ENCODE data around the gene MARCO. TPM values are rescaled to one million over a fixed set of nuclear protein-coding genes. Genes with fewer than 3 reads are reported as not detected.

Gene MARCO
- total RNA-seq, 6 experiments from 2014 or later: 5.8 to 129 (median 31.9) TPM

DNA sequence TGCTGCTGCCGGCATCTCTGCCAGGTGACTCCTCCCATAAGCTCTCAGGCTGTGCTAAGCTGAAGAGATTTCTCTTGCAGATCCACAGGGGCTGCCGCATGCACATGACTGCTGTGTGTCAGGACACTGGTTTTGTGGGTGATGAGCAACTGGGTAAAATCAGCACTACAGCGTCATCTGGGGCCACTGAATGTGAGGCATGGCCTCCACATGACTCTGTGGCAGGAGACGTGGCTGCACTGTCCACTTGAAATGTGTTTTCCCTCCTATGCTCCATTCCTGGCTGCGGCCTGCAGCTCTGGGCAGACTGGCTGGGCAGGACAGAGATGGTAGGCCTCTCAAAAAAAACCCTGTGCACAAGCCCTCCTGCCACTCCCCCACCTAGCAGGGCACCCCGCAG, 63.6 kb downstream of the MARCO start:
- Histone ChIP-seq H3K27ac (no peak overlapping the region), H3K27me3 (no peaks in the 10 kb centered on the region), H3K4me3 (no peak overlapping the region), H3K9me3 (no peaks in the 10 kb centered on the region), H3K4me1 (no peaks in the 10 kb centered on the region), H3K36me3 (no peaks in the 10 kb centered on the region)
- TF ChIP-seq, protein P1, sequence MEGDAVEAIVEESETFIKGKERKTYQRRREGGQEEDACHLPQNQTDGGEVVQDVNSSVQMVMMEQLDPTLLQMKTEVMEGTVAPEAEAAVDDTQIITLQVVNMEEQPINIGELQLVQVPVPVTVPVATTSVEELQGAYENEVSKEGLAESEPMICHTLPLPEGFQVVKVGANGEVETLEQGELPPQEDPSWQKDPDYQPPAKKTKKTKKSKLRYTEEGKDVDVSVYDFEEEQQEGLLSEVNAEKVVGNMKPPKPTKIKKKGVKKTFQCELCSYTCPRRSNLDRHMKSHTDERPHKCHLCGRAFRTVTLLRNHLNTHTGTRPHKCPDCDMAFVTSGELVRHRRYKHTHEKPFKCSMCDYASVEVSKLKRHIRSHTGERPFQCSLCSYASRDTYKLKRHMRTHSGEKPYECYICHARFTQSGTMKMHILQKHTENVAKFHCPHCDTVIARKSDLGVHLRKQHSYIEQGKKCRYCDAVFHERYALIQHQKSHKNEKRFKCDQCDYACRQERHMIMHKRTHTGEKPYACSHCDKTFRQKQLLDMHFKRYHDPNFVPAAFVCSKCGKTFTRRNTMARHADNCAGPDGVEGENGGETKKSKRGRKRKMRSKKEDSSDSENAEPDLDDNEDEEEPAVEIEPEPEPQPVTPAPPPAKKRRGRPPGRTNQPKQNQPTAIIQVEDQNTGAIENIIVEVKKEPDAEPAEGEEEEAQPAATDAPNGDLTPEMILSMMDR (IDR thresholded peaks at IDR 0.05): no peak
- TF ChIP-seq POLR2A (IDR thresholded peaks at IDR 0.05): no peak
- 65% methylated on average over 2 of the region's 6 CpGs for WGBS (ENCODE audit: insufficient coverage, low coverage, low lambda C conversion rate, missing lambda C conversion rate)
- ATAC-seq: no peak
- DNase-seq: peak in 2 of 3 donors; percentile 20
- intact Hi-C loops (cut with DNase I): no loop called here

DNA sequence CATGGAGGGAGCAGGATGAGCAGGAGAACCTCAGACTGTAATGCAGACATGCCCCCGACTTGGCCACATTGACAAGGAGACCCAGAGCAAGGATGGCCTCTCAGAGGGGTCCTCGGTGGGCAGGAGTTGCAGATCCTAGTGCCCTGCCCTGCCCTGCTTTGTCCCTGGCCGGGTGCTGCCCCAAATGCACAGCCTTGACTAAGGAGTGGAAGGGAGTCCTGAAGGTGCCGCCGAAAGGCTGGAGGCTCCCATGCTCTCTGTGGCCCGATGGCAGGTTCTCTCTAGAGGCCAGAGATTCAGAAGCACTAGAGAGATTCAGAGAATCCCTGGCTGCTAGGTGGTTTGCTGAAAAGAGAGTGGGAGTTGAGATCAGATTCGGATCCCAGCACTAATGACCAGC, 64.4 kb downstream of the MARCO start:
- Histone ChIP-seq H3K4me3 (no peak overlapping the region), H3K27me3 (no peaks in the 10 kb centered on the region), H3K27ac (no peak overlapping the region), H3K9me3 (no peaks in the 10 kb centered on the region), H3K4me1 (no peaks in the 10 kb centered on the region), H3K36me3 (no peaks in the 10 kb centered on the region)
- ATAC-seq (no peak), DNase-seq (peak in 1 of 3 donors; percentile 22)
- intact Hi-C loops (cut with DNase I): no loop called here
- no peak for TF ChIP-seq POLR2A (IDR thresholded peaks at IDR 0.05)
- TF ChIP-seq, protein P1 (IDR thresholded peaks at IDR 0.05): no peak
- 50% methylated on average over 3 of the region's 7 CpGs for WGBS (ENCODE audit: insufficient coverage, low coverage, low lambda C conversion rate, missing lambda C conversion rate)

DNA sequence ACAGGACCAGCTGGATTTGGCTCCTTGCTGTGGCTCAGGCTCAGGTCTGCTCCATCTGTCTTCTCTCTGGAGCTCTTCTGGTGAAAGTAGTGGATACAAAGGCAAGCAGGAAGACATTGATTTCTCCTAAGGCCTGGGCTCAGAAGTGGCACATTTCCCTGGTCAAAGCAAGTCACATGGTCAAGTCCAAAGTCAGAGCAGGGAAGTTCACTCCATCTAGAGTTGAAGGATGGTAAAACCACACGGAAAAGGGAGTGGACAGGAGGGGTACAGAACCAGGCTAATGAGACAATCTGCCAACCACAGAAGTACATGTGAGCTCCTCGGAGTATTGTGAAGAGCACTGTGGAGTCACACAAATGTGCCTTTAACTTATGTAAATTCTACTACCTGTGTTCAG, 66.1 kb downstream of the MARCO start:
- no peaks in the 10 kb centered on the region for H3K36me3 ChIP-seq

DNA sequence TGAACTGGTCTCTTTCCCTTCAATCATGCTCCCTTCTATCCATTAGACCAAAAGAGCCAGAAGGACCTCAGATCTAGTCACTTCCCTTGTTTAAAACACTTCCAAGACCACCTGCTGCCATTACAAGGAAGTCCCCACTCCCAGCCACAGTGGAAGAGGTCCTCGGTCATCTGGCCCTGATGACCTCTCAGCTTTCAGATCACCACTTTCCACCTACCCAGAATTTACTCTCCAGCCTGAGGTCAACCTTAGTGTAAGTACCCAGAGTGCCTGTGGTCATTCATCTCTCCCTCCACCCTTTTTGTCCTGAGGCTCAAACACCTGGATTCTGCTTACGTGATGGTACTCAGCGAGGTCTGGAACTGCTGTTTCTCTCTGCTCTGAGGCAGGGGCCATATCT, 67.1 kb downstream of the MARCO start:
- no peak overlapping the region for H3K4me3 ChIP-seq
- TF ChIP-seq POLR2A (IDR thresholded peaks at IDR 0.05): no peak
- TF ChIP-seq, protein P1 (IDR thresholded peaks at IDR 0.05): no peak
- intact Hi-C loops (cut with DNase I): no loop called here
- ATAC-seq (no peak), DNase-seq (no peak)
- H3K27me3 ChIP-seq: no peaks in the 10 kb centered on the region
- no peak overlapping the region for H3K27ac ChIP-seq
- no peaks in the 10 kb centered on the region for H3K4me1 ChIP-seq
- no peaks in the 10 kb centered on the region for H3K36me3 ChIP-seq
- WGBS (ENCODE audit: insufficient coverage, low coverage, low lambda C conversion rate, missing lambda C conversion rate): 46% methylated on average over 3 of the region's 3 CpGs
- H3K9me3 ChIP-seq: no peaks in the 10 kb centered on the region

More for the DNA sequence above, 66.1 kb downstream of the MARCO start:
- TF ChIP-seq POLR2A (IDR thresholded peaks at IDR 0.05): no peak
- TF ChIP-seq, protein P1 (IDR thresholded peaks at IDR 0.05): peak in 2 of 4 donors; percentile 6 to 23
- intact Hi-C loops (cut with DNase I): no loop called here
- no peak for DNase-seq
- ATAC-seq: peak; percentile 13 to 64 (median 42)
- WGBS (ENCODE audit: insufficient coverage, low coverage, low lambda C conversion rate, missing lambda C conversion rate): 61% methylated on average over 2 of the region's 2 CpGs
- Histone ChIP-seq H3K27me3 (no peaks in the 10 kb centered on the region), H3K27ac (no peak overlapping the region), H3K9me3 (no peaks in the 10 kb centered on the region), H3K4me3 (no peak overlapping the region), H3K4me1 (no peaks in the 10 kb centered on the region)

DNA sequence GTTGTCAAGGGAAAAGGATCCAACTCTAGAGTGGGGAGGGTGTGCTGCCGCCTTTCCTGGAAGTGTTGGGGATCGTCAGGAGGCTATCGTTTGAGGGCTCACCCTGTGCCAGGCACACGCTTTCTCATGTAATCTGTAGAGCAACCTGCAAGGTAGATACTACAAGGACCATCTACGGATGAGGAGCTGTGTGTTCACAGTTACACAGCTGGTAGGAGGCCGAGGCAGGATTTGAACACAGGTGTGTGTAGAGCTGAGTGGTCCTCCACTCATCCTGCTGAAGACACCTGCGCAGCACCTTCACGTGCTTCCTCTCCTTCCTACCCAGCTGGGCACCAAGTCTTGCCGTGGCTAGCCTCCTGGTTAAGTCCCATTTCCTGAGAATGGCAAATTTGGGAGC, 68.3 kb downstream of the MARCO start:
- Histone ChIP-seq H3K36me3 (no peaks in the 10 kb centered on the region), H3K27ac (no peak overlapping the region), H3K4me3 (no peak overlapping the region), H3K9me3 (no peaks in the 10 kb centered on the region), H3K27me3 (no peaks in the 10 kb centered on the region), H3K4me1 (no peaks in the 10 kb centered on the region)
- DNase-seq (peak in 1 of 3 donors; percentile 15), ATAC-seq (no peak)
- 65% methylated on average over 5 of the region's 9 CpGs for WGBS (ENCODE audit: insufficient coverage, low coverage, low lambda C conversion rate, missing lambda C conversion rate)
- TF ChIP-seq, protein P1 (IDR thresholded peaks at IDR 0.05): no peak
- TF ChIP-seq POLR2A (IDR thresholded peaks at IDR 0.05): no peak
- intact Hi-C loops (cut with DNase I): loop anchor here in 1 of 2 donors (5.0 kb wide), 1 partner anchor 282 kb away; no protein-coding TSS in a partner anchor

Data from right lobe of liver (tissue), 6 donors.